GM19328 (cell line): ENCODE results near the gene UBR3.
"Not testable (repeated sequence)": the region's sequence is repeated elsewhere in the genome, so short reads cannot be mapped to it uniquely, and the experiment has no call there.

Source experiments
- ATAC-seq: cut with Tn5 transposase; IDR thresholded peaks from one replicate; pipeline ENCODE4 v1.9.1; 2021; ENCODE audit warnings: mild to moderate bottlenecking, moderate library complexity; ENCODE audit not compliant: unreplicated experiment

Gene UBR3

GRCh38 chr2:170091436-170091835, 264.2 kb downstream of the UBR3 start:
- no peak for ATAC-seq

- ATAC-seq, result no peak
Observed at GRCh38 chr2:170092436-170093060, 265.3 kb downstream of the UBR3 start.

GRCh38 chr2:170095380-170095779, 268.1 kb downstream of the UBR3 start:
- ATAC-seq, result no peak

GRCh38 chr2:170098626-170099312, 271.5 kb downstream of the UBR3 start:
- ATAC-seq, result no peak

- ATAC-seq, result no peak
Observed at GRCh38 chr2:170101789-170102188, 274.5 kb downstream of the UBR3 start.

- no peak for ATAC-seq
Observed at GRCh38 chr2:170106102-170106840, 279.0 kb downstream of the UBR3 start.

GRCh38 chr2:170113168-170113894, 286.1 kb downstream of the UBR3 start:
- ATAC-seq, result no peak

- ATAC-seq, result no peak
Observed at GRCh38 chr2:170115501-170116229, 288.4 kb downstream of the UBR3 start.

- no peak for ATAC-seq
Observed at GRCh38 chr2:170118641-170119040, 291.4 kb downstream of the UBR3 start.

GRCh38 chr2:170119326-170119725, 292.1 kb downstream of the UBR3 start:
- not testable (repeated sequence) for ATAC-seq

GRCh38 chr2:170121689-170122088, 294.4 kb downstream of the UBR3 start:
- ATAC-seq, result no peak

GRCh38 chr2:170122883-170123547, 295.8 kb downstream of the UBR3 start:
- no peak for ATAC-seq

GRCh38 chr2:170123593-170123992, 296.3 kb downstream of the UBR3 start:
- ATAC-seq, result no peak

GRCh38 chr2:170126138-170126728, 299.0 kb downstream of the UBR3 start:
- ATAC-seq, result not testable (repeated sequence)
